Liver (tissue), 3 donors: ENCODE results near the gene SCARF1.

ENCODE experiments used
- ATF3 ChIP-seq: IDR thresholded peaks from 2 replicates; pipeline ENCODE4 v1.6.1; 2016; ENCODE audit warnings: antibody characterized with exemption
- CTCF ChIP-seq: fragments of 150-350 bp; IDR thresholded peaks from 2 replicates; pipeline ENCODE4 v1.5.1; 2017; ENCODE audit warnings: improper control_type of control experiment, low read depth, low read length; ENCODE audit not compliant: missing input control
- FOXA1 ChIP-seq: IDR thresholded peaks from 2 replicates; pipeline ENCODE4 v1.6.1; 2016; ENCODE audit warnings: antibody characterized with exemption
- GABPA ChIP-seq, 2 donors: IDR thresholded peaks in 1 of 2; conservative IDR thresholded peaks in 1 of 2; 2 replicates each; pipeline ENCODE4 v1.6.1; 2016; ENCODE audit warnings: antibody characterized with exemption in 2 of 2, mild to moderate bottlenecking in 1 of 2, moderate library complexity in 1 of 2
- HNF4A ChIP-seq, 2 donors: conservative IDR thresholded peaks; 2 replicates each; pipeline ENCODE4 v1.6.1; 2016; ENCODE audit warnings: antibody characterized with exemption in 2 of 2, mild to moderate bottlenecking in 2 of 2
- MAX ChIP-seq: IDR thresholded peaks from 2 replicates; pipeline ENCODE4 v1.6.1; 2016; ENCODE audit warnings: antibody characterized with exemption
- REST ChIP-seq: IDR thresholded peaks from 2 replicates; pipeline ENCODE4 v1.6.1; 2016; ENCODE audit warnings: antibody characterized with exemption, mild to moderate bottlenecking
- TAF1 ChIP-seq: conservative IDR thresholded peaks from 2 replicates; pipeline ENCODE4 v1.6.1; 2016; ENCODE audit warnings: antibody characterized with exemption, mild to moderate bottlenecking
- YY1 ChIP-seq: IDR thresholded peaks from 2 replicates; pipeline ENCODE4 v1.6.1; 2016; ENCODE audit warnings: antibody characterized with exemption, mild to moderate bottlenecking
- ZBTB33 ChIP-seq: IDR thresholded peaks from 2 replicates; pipeline ENCODE4 v1.6.1; 2016; ENCODE audit warnings: antibody characterized with exemption
- donor health status: healthy.
- donor health status: healthy.

- no peak for TF ChIP-seq CTCF
- TF ChIP-seq ZBTB33 = no peak
- TF ChIP-seq TAF1 = no peak
- TF ChIP-seq REST = no peak
- TF ChIP-seq YY1 = no peak
- TF ChIP-seq FOXA1 = no peak
- TF ChIP-seq HNF4A (conservative IDR thresholded peaks at IDR 0.05) = no peak
- TF ChIP-seq MAX = no peak
- TF ChIP-seq ATF3 = no peak
- no peak for TF ChIP-seq GABPA (IDR thresholded peaks at IDR 0.05 in 1 of 2, conservative IDR thresholded peaks at IDR 0.05 in 1 of 2)
These were observed 29.4 kb downstream of the SCARF1 start for GRCh38 chr17:1616101-1616500.
